Bone marrow (tissue), 2 donors: ENCODE data around the gene IL1RN.
A peak's percentile ranks its signal among the peaks of the same experiment; 100 is the strongest.
"Not testable (repeated sequence)": the region's sequence is repeated elsewhere in the genome, so short reads cannot be mapped to it uniquely, and the experiment has no call there.

Experiments used
- DNase-seq, 2 donors: peaks; one replicate each; lab custom pipeline; 2025; lab: John Stamatoyannopoulos, UW

Gene IL1RN

DNA sequence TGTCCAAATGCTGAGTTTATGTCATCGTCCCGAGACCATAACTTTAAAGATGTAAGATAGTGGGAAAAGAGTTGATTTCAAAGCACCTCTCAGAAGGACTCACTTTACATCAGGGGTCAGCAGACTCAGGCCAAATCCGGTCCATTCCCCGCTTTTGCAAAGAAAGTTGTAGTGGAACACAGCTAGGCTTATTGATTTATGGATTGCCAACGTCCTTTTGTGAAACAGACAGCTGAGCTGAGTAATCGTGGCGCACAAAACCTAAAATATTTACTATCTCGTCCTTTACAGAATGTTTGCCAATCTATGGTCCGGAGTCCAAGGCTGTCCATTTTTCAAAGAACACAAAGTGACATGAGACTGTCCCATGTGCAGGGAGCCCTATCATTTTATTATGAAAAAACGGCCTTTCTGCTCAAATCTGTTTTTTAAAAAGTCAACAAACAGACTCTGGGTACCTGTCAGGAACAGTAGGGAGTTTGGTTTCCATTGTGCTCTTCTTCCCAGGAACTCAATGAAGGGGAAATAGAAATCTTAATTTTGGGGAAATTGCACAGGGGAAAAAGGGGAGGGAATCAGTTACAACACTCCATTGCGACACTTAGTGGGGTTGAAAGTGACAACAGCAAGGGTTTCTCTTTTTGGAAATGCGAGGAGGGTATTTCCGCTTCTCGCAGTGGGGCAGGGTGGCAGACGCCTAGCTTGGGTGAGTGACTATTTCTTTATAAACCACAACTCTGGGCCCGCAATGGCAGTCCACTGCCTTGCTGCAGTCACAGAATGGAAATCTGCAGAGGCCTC lies at the start of gene IL1RN:
TSS of gene IL1RN (plus strand) at position 754 of the 801 bp plus-strand sequence. CDS start at position 781, 27 bp downstream.
- DNase-seq, result peak in 1 of 2 donors; percentile 69

DNA sequence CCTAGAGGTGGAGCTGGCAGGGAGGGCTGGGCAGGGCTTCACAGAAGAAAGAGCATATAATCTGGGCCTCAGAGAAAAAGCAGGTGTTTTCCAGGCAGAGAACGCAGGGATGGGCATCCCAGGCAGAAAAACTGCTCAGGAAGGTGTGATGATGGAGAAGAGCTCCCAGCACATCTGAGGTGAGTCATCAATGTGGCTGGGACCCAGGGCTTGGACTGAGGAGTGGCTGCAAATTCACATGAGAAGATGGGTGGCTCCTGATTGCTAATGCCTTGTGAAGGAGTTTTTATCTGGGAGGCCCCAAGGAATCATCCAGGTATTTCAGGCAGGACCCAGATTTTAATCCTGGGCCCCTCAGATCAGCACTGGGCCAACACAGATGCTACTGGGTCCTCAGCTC lies 49.5 kb upstream of the IL1RN start:
- no peak for DNase-seq

GRCh38 chr2:113078350-113078839 lies 49.0 kb upstream of the IL1RN start:
- DNase-seq, result no peak

GRCh38 chr2:113079131-113079530 lies 48.3 kb upstream of the IL1RN start:
- no peak for DNase-seq

- peak in 1 of 2 donors; percentile 25 for DNase-seq
Observed at GRCh38 chr2:113080134-113080533, 47.3 kb upstream of the IL1RN start.

DNA sequence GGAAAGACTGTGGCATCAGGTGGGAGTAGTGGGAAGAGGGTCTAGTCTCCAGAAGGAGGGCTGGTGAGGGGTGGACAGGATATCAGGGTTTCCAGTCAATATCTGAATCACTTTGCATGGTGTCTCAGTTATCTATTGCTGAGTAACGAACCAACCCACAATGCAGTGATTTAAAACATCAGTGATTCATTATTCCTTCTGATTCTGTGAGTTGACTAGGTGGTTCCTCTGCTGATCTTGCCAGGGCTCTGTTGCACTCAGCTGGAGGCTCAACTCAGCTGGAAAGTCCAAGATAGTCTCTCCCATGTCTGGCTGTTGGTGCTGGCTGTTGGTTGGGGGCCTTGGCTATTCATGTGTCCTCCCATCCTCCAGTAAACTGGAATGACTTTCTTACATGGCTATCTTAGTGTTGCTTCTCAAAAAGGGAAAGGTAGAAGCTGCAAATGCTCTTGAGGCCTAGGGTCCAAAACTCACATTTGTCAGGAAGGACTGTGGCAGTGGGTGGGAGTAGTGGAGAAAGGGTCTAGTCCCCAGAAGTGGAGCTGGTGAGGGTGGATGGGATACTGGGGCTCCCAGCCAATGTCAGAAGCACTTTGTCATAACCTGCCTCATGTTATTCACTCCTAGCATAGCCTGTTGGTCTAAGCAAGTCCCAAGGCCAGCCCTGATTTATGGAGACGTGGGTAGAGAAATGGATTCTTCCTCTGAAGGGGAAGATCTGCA lies 45.7 kb upstream of the IL1RN start:
- no peak for DNase-seq

GRCh38 chr2:113083296-113083695 lies 44.1 kb upstream of the IL1RN start:
- no peak for DNase-seq

DNA sequence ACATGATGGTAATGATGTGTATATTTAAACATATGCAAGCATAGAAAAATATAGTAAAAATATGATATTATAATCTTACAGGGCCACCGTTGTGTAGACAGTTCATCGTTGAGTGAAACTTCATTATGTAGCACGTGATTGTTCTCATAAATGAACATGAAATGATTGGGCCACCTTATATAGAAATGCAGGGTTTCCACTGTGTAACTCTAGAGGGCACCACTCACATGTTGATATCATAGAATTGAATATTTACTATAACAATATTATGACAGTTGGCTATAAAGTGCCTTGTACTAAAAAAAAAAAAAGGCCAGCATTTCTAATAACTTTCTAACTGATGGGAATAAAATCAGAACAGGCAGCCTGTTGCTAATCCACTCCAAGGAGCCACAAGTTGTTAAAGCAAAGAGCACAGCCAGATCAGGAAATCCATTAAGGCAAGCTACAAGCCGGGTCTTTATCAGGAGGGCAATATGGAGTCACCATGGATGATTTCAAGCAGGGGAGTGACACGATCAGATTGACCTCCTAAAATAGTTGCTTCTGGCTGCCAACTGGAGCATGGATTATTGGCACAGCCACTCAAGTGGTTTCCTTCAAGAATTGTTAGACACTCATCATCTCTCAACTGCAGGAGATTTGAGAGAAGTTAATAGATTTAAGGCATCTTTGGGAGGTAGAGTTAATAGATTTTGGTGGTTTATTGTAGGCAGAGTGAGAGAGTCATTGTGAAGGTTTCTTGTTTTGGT lies 43.0 kb upstream of the IL1RN start:
- no peak for DNase-seq

DNA sequence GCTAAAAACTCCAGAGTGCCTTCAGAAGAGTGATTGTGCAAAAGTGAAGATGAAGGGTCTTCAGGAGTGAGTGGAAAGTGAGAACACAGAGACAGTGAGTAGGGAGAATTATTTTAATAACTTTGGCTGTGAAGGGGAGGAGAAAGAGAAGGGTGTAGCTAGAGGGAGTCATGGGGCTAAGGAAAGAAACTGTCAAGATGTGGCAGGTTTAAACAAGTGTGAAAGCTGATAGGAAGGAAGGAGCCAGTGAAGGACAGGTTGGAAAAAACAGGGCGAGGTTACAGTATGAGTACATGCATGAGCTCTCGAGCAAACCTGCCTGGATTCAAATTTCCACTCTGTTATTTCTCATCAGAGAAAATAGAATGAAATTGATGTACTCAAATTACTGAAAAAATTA lies 41.9 kb upstream of the IL1RN start:
- DNase-seq, result no peak

DNA sequence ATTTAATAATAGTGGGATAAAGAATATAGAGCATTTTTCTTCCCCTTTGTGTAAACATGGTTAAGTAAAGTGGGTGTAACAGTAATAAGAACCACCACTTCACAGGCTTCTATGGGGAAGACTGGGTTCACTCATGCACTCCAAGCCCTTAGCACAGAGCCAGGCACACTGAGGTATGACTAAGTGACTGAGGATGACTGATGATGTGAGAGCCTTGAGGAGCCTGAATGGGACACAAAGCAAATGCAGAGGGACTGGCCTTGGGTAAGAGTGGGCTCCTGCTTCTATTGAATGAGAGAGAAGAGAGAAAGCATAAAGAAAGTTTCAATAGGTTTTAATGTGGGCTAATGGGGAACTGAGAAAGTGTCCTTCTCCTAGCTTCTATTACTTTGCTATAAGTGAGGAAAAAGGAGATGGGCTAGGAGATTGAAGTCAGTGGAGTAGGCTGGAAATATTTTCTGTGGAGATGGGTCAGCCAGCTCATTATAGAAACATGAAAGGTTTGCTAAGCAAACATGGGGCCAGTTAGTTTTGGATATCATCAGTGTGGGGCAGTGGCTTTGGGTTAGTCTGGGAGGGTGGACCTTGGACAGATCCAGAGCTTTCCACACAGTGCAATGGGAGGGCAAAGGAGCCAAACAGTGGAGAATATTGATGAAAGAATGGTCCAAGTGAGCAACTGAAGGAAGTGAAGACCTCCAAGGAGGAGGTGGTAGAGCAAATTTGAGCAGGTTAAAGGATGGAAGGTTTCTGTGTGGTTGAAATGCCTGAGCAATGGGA lies 39.0 kb upstream of the IL1RN start:
- DNase-seq, result no peak

DNA sequence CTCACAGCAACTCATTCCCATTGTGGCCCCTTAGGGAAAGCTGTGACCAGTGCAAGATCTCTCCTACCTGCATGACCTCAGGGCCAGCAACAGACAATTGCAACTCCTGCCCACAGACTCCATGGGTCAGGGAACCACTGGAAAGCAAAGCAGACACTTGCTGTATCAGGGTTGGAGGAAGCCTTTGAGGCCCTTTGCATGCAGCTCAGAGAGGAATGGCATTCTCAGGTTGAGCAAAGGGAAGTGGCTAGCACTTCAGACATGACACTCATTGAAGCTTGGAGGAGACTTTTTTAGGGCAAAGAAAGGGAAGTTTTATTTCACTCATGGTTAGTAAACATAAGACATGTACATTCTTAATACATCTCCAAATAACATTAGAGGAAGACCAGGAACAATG lies 37.5 kb upstream of the IL1RN start:
- DNase-seq, result no peak

DNA sequence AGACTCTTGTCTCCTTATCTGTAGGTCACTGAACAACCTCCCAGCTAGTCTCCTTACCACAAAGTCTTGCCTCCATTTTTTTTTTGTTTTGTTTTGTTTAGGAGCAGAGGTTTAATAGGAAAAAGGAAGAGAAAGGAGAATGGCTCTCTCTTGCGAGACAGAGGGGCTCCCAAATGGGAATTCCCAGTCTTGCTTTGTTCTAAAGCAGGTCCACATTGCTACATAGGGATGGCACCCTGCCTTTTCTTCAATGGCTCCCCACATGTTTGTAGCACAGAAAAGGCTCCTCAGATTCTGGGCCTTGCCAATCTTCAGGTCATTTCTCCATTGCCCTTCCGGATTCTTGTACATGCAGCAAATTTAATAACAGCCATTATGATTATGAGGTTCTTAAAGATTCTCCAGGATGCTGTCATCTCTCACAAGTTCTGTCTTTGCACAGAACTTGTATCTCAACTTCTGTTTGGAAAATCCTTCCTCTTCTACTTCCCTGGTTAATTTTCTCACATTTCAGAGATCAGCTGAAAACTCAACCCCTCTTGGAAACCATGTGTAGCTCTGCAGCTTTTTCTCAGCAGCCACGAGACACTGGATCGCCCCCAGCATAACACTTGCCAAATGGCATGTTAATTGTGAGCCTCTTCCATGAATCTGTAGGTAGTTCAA lies 36.0 kb upstream of the IL1RN start:
- DNase-seq, result no peak

GRCh38 chr2:113092864-113093612 lies 34.4 kb upstream of the IL1RN start:
- no peak for DNase-seq

- no peak for DNase-seq
Observed at GRCh38 chr2:113093613-113093977, 33.8 kb upstream of the IL1RN start.

- DNase-seq, result not testable (repeated sequence)
Observed at GRCh38 chr2:113096306-113096705, 31.1 kb upstream of the IL1RN start.

- DNase-seq, result not testable (repeated sequence)
Observed at GRCh38 chr2:113096842-113097618, 30.4 kb upstream of the IL1RN start.

- DNase-seq, result no peak
Observed at GRCh38 chr2:113098041-113098440, 29.4 kb upstream of the IL1RN start.

DNA sequence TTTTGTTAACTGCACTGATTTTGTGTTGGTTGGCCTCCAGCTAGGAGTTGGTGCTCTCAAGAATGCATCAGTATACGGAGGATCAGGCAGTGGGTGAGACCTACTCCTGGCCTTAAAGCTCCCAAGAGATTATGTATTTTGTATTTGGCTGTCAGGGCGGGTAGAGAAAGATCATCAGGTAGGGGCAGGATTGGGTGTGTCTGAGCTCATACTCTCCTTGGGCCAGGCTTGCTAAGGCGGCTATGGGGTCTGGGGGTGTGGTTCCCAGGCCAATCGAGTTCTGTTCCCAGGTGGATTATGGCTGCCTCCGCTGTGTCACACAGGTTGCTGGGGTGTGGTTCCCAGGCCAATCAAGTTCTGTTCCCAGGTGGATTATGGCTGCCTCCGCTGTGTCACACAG lies 28.9 kb upstream of the IL1RN start:
- no peak for DNase-seq

- no peak for DNase-seq
Observed at GRCh38 chr2:113102133-113102532, 25.3 kb upstream of the IL1RN start.

DNA sequence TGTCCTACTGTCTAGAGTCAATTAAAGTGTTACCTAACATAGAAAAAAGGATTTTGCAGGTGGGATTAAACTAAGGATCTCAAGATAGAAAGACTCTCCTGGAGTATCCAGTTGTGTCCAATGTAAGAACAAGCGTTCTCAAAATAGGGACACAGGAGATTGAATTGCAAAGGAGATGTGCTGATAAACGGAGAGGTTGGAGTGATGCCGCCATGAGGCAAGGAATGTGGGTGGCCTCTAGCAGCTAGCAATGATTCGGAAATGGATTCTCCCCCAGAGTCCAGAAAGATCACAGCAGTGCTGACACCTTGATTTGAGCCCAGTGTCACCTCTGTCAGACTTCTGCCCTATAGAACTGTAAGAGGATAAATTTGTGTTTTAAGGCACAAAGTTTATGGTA lies 24.1 kb upstream of the IL1RN start:
- DNase-seq, result no peak
